NCI-H82 (cell line): Measurements from ENCODE around the gene SPOCK2.

Source experiments
- DNase-seq: peaks from one replicate; lab custom pipeline; 2025; lab: John Stamatoyannopoulos, UW

SPOCK2 gene

DNA sequence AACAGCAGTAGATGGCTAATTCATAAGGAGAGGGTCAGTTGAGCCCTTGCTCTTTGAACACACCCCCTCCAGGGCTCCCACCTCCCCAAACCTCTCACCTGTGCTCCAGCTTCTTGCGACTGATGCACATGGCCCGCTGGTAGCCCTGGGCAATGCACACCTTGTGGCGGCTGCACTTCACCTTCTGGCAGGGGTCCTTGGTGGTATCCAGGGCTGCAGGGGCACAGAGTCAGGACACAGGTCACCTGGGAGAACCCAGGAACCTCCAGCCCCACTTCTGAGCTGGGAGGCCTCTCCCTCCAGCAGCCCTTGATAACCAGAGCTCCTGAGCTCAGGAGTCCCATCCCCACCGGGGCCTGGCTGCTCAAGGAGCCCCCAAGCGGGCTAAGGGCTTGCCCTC is 16.3 kb downstream of the SPOCK2 start:
- no peak for DNase-seq

DNA sequence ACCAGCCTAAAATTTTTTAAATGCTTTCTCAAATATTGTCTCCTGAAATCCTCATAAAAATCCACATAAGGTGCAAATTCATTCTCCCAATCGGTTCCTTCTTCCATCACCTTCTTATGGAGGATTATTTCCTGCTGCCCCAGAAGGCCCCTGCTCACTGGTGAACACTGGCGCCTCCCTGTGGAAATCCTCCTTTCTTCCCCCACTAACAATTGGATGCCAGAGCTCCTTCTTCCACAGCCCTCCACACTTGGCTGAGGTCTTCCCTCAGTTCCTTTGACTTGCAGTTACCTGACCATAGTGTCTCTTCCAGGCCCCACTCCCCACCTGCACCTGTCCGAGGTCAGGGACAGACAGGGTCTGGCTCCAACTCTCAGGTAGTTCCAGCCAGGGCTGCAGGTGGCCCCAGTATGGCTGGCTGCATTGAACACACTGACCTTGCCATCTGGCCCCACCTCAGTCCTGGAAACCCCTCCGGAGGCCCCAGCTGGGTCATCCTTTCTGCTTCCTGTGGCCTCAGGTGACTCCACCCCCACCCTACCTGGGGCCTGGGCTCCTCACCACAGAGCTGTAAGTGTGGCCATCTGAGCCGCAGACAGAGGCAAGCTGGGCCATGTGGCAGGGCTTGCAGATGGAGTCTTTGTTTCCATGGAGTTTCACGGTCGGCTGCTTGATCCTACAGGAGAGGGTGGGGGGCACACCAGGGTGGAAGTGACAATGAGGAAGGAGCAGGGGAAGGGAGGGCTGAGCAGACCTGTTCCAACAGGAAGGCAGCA is 18.4 kb downstream of the SPOCK2 start:
- peak; percentile 64 for DNase-seq

- no peak for DNase-seq
Observed at GRCh38 chr10:72068901-72069446, 19.4 kb downstream of the SPOCK2 start.

DNA sequence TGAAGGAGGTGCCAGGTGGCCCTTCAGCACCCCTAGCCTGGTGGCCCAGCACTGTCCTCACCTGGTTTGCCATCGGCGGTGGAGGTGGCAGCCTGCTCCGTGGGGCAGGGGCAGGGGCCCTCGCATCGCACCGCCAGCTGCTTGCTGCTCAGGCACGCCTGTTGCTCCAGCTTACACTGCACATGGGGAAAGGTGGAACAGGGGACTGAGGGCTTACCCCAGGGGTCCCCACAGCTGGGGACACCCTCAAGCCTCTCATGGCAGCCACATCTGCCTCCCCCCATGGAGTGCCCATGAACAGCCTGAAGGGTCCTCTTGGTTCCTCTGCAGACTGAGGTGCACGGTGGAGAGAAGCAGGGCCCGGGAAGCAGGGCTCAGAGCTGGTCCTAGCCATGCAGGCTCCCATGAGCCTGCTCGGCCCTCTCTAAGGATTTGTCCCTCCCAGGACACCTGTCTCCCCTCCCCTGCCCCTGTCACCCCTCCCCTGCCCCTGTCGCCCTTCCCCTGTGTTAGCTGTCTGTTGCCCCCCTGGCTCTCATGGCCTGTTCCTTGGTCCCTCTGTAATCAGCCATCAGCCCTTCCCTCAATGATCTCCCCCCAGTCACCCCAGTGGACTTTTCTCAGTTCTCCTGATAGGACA is 20.1 kb downstream of the SPOCK2 start:
- no peak for DNase-seq

DNA sequence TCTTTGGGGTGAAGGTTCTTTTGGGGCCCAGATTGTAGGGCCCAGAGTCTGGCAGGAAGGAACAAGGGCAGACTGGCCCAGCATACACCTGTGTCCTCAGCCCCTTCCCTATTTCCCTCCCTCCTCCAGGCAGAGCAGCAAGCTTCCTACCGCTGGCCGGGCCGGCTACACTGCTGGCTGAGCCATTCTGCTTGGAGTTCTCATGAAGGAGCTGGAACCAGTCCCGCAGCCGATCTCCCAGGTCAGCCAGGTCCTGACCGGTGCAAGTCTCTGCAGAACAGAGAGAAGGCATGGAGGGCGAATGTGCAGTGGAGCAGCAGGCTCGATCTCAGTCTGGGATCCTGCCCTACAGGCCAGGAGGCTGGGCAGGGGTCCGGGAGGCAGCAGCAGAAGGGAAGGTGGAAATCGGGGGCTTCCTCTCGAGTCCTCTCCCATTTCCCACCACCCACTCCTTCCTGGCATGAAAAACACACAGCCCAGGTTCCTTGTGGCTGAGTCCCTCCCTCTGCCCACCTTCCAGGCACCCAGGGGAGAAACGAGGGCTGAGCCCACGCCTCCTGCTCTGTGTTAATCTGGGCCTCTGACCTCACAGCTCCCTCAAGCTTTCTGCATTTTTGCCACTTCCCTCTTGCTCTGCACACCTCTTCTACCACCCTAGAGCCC is 20.8 kb downstream of the SPOCK2 start:
- no peak for DNase-seq

DNA sequence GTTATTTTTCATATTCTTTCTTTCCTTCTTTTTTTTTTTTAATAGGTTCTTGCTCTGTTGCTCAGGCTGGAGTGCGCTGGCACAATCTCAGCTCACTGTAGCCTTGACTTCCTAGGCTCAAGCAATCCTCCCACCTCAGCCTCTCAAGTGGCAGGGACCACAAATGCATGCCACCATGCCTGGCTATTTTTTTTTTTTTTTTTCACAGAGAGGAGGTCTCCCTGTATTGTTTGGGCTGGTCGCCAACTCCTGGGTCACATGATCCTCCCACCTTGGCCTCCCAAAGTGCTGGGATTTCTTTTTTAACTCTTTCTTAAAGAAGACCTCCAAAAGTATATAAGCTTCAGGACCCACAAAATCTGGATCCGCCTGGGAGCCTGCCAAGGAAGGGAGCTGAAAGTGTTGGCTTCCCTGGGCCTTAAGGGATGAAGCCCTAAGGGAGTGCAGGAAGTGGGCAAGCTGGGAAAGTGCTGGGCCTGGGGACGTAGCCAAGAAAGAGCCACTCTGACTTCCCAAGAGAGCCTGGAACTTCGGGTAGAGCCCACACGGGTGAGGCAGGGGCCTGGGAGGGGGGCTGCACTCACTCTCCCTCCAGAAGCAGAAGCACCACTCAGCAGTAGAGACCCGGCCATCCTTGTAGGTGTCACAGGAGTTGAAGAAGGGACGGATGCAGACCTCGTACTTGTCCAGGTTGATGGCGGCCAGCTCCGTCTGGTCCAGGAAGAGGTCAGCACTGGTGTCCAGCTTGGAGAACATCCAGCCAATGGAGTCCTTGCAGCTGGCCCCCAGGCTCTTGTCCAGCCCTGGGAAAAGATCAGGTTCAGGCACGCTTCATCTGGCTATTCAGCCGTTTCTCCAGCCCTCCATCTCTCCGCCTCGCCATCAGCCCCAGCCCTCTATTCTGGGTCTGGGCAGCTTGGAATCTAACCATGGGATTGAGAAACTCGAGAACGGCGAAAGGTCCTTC is 21.8 kb downstream of the SPOCK2 start:
- no peak for DNase-seq

- DNase-seq, result no peak
Observed at GRCh38 chr10:72065439-72066025, 22.8 kb downstream of the SPOCK2 start.

DNA sequence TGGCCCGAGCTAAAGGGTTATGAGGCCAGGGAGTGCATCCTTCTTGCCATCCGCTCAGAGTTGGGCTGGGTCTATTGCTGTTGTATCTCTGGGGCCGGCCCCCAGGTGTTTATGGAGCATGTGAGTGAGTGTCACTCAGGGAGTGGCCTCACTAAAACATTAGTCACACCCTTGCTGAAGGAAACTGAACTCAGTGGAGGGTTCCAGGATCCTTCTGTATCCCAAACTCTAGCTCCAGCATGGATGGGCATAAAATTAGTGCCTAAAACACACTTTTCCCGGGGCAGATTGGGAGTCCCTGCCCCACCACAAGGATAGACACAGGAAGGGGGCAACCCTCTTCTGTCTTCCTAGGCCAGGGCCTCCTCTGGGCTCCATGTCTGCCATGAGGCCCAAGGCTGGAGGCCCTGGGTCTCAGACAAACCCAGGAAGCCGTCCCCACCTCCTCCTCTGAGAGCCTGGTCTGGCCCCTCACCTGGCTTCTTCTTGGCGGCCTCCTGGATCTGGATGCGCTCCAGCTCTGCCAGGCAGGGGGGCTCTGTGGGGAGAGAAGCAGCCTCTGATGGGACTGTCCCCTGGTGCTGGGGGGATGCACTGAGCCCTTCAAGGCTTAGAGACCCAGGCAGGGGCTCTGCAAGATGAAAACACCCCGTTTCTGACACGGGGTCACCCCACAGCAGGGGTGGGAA is 24.5 kb downstream of the SPOCK2 start:
- no peak for DNase-seq

- DNase-seq, result no peak
Observed at GRCh38 chr10:72062832-72063702, 25.3 kb downstream of the SPOCK2 start.

GRCh38 chr10:72062382-72062781 is 26.0 kb downstream of the SPOCK2 start:
- DNase-seq, result no peak

DNA sequence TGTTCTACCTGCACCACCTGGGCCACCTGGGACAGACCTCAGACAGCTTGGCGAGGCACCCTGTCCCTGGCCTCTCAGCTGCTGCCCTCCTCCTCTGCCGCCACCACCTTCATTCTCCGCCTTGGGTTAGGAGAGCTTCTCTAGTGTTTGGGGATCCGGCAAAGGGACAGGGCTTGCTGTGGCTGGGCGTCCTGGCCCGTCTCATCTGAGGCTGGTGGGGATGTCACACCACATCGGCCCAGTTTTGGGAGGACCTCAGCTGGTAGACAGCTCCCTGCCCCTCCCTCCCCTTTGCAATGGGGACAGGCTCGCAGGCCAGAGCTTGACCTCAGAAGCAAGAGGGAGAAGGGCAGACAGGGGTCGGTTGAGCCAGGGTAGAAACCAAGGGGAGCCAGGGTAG is 26.4 kb downstream of the SPOCK2 start:
- DNase-seq, result no peak

DNA sequence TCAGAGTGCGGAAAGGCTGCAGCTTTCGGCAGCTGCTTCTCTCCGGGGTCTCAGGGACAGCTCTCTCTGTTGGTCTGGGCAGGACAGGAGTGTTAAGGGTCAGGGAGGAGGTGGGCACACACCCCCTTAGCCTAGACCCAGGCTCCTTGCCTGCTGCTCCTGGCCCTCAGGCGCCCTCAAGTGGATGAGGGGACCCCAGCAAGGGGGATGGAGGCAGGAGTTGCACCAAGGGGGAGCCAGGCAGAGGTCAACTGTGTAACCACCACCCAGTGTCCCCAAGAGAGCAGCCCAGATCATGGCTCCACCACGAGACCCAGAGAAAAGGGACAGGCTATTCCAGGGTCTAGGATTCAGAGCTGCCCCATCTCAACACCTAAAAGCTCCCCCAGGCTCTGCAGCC is 26.9 kb downstream of the SPOCK2 start:
- peak; percentile 18 for DNase-seq

DNA sequence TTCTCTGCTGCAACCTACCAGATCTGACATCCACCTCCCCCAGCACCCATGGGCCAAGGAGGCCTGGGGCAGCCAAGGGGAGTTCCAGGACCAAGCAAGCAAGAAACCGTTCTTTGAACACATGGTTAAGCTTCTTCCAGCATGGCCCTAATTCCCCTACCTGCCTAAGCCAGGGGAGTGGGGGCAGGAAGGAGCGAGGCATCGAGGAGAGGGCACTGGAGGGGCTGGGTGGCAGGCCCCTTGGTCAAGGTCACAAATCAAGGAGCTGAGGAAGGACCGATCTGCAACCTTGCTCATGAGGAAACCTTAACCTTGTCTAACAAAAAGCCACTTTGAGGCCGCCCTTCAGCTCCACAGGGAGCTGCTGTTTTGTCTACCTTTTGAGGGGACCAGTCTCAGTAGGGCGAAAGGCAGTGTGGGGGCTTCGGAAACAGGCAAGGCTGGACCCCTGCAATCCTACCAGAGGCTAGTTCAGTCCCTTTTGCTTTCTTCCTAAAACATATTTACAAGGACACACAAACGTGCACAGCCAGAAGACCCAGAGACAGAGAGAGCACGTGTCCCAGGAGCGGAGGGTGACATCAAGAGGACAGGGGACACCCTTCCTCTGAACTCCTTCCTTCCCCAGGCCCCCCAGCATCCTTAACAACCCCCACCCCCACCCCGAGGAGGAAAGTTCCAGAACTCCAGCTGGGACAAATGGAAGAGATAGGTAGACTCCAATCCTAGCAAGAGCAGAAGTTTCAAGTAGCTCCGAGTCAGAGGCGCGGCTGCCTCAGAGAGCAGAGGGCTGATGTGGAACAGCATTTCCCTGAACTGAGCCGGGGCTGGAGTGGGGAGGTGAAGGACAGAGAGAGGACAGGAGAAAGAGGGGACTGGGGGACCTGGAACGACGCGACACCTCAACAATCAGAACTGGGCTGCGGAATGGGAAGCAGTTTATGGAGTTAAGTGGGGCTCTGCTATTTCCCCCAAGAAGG is 28.2 kb downstream of the SPOCK2 start:
- DNase-seq, result no peak

- DNase-seq, result no peak
Observed at GRCh38 chr10:72058989-72059842, 29.1 kb downstream of the SPOCK2 start.

DNA sequence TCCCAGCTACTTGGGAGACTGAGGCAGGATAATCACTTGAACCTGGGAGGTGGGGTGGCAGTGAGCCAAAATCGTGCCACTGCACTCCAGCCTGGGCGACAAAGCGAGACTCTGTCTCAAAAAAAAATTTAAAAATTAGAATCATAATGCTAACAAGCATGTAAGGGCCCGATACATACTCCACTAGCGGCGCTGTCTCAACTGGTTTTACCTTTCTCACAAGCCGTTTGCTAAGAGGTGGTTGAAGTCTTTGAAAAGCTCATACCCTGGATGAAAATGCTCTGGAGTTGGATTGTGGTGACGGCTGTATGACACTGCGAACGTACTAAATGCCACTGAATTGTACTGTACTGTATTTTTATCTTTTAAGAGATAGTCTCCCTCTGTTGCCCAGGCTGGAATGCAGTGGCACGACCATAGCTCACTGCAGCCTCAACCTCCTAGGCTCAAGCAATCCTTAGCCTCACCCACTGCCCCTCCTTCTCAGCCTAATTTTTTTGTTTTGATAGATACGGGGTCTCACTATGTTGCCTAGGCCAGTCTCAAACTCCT is 29.9 kb downstream of the SPOCK2 start:
- no peak for DNase-seq

DNA sequence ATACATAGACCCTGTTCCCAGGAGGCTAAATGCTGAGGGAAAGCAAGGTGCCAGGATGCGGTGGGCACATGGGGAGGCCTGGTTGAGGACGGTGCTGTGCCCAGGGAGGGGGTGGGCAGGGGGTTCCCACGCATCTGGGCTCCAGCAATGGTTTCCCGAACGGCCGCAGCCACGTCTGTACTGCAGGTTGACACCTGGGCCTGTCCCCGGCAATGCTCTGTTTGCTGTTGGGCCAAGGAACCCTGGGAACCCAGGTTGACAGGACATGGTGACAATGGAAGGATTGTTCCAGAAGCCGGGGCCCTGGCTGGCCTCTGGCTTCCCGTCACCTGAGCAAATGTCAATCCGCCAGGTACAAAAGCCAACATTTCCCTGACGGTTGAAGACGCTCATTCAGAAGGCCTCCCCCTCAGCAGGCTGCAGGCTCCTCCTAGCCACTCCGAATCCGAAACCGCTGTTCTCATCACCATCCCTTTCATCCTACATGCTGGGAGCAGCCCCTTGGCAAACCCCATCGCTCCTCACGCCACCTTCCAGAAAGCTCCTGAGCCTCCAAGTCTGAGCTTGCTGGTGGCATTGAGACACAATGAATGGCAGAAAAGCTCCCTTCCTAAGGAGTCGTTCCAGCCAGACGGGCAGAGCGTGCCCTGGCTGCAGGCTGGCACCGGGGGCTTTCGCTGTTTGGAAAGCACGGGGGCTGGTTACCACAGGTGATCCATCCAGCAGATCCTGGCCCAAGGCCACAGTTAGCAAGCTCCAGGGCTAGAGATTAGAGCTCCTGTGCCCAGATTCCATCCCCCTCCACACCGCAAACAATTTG is 31.2 kb downstream of the SPOCK2 start:
- no peak for DNase-seq
